Stimulated activated CD4-positive, alpha-beta T cell treated with anti-CD3 and anti-CD28 coated beads, Interleukin-2, amount 100 ng/mL, for 24 hours (primary cell): Measurements from ENCODE around the gene BMI1.
A peak's percentile ranks its signal among the peaks of the same experiment; 100 is the strongest.
"Not testable (repeated sequence)": the region's sequence is repeated elsewhere in the genome, so short reads cannot be mapped to it uniquely, and the experiment has no call there.

Source experiments
- DNase-seq, 2 donors: peaks; one replicate each; pipeline ENCODE4 v3.0.0-alpha.2; 2020

BMI1 gene

GRCh38 chr10:22320591-22321155 is at the start of gene BMI1:
Gene BMI1 (plus strand): TSS chr10:22321099. CDS start chr10:22326450, 5,351 bp downstream.
- peak in 1 of 2 donors; percentile 70 for DNase-seq

GRCh38 chr10:22271786-22272185 is 49.1 kb upstream of the BMI1 start:
- no peak for DNase-seq

DNA sequence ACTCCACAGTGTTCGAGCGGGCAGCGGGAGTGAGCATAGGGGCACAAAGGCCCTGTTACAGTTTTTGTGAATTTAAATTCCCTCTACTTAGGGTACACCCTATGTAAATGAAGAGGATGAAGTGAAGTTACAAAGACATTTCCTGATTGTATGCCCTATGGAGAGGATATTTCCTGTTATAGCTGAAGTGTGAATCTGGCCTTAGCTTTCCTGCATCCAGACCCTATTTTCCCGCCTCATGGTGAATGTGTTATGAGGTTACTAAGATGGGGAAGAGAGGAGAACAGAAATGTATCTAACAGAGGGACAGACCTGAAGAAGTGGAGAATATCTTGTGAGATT is 42.5 kb upstream of the BMI1 start:
- no peak for DNase-seq

DNA sequence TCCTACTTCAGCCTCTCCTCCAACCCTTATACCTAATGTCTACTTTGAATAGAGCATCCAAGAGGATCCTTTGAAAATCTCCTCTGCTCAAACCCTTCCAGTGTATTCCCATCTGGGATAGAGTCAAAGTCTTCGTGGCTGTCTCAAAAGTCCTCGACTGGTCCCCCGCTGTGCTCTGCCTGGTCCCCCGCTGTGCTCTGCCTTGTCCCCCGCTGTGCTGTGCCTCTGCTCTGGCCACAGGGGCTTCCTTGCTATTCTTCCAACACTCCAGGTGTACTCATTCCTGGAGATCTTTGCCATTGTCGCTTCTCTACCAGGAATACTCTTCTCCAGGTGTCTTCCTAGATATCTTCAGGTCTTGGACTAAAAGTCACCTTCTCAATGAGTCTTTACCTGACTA is 40.8 kb upstream of the BMI1 start:
- no peak for DNase-seq

DNA sequence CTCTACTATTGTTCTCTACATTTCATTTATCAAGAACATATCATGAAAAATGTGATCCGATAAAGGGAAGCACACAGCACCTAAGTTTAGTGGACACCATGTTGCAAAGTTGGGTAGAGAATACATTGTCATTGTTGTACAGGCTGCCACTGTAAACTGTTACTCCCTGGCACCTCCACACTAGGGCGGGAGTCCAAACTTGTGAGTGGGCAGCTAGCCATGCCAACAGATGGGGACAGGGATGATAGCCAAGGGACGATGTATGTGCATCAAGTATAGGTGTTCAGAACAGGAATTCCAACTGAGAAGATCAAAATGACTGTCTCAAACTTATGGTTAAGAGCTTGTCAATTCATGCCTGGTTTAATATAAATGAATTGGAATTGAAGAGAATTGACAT is 35.8 kb upstream of the BMI1 start:
- no peak for DNase-seq

DNA sequence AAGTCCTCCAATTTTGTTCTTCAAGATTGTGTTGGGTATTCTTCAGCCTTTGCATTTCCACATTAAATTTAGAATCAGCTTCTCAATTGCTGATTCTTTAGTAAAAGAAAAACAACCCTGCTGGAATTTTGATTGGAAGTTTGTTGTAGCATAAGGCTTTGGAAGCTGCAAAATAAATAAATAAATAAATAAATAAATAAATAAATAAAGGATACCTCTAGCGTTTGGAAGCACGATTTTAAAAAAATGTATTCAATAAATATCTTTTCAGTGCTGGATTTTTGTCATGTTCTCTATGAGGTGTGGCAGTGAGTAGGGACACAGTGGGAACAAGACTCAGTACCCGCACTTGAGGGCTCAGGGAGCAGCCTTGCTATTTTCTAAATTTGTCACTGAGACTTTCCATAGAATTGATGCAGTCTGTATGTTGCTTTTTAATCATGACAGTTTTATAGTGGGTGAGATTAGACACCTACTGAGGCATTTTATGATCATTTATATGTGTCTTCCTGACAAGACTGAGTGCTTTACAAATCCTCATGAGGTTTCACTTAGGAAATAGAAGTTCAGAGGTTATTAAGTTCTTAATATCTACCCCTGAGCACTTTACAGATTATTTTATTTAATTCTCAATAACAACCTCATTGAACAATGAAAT is 27.0 kb upstream of the BMI1 start:
- DNase-seq = no peak

DNA sequence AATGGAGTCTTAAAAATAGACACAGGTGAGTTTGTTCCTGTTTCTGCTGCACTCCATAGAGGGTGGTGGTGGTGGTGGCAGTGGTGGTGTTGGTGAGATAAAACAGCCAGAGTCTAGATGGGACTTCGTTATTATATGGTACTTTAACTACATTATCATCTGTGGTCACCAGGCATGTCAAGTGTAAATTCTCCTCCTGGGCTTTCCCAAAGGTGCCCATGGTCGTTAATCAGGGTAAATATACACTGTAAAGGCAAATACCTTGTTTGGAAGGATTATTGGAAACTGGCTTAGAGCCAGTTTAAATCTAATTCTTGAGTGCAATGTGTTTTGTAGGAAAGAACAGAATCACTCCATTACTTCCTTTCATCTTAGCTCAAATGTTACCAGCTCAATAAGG is 26.2 kb upstream of the BMI1 start:
- no peak for DNase-seq

DNA sequence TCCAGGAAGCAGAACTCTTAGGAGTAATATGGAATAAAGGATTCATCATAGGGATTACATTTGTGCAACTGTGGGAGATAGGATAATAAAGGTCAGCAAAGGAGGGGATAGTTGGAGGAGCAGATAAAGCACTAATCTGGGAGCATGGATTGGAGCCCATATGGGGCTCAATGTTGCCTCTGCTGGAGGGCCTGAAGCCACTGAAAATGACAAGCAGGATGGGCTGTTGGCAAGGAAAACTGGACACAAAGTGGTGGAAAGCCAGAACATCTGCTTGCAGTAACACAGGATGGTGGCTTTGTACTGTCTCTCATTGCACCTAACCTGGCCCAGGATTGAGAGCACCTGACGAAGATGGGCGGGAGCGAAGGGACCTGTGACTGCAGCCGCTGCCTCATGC is 19.7 kb upstream of the BMI1 start:
- no peak for DNase-seq

- DNase-seq = no peak
These were observed 17.4 kb upstream of the BMI1 start for GRCh38 chr10:22303461-22303860.

GRCh38 chr10:22305721-22306120 is 15.2 kb upstream of the BMI1 start:
- no peak for DNase-seq

DNA sequence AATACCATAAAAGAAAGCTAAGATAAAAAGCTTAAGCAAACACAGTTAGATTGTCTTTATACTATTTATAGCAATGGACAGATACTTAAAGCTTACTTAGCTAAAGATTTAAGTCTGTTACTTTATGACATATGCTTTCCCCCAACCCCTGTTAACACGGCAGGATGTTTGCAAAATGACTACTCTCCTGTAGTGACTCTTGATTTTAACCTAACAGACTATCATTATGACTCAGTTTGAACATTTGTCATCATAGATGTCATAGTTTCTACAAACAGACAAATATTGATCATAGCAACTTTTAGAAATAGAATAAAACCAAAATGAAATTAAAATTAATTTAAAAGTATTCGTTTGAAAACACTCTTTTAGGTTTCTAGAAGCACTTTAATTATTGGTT is 12.5 kb upstream of the BMI1 start:
- DNase-seq = peak; percentile 6 to 36

GRCh38 chr10:22309180-22310000 is 11.5 kb upstream of the BMI1 start:
- no peak for DNase-seq

GRCh38 chr10:22310012-22310411 is 10.9 kb upstream of the BMI1 start:
- DNase-seq = not testable (repeated sequence)

DNA sequence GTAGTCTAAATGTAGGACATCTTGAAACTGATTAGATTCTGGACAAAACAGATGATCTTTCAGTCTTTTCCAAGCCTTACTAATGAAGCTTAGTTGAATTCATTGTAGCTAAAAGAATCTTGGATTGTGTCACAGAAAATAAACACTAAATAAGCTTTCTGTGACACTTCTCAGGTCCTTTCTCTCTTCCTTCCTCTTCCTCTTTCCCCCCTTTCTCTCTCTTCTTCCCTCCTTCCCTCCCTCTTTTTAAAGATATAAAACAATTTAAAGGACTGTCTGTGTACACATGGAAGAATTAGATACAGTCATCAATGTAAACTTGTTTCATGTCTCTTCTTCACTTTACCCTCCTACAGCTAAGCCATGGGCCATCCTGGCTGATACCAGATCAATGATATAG is 10.0 kb upstream of the BMI1 start:
- DNase-seq = no peak

DNA sequence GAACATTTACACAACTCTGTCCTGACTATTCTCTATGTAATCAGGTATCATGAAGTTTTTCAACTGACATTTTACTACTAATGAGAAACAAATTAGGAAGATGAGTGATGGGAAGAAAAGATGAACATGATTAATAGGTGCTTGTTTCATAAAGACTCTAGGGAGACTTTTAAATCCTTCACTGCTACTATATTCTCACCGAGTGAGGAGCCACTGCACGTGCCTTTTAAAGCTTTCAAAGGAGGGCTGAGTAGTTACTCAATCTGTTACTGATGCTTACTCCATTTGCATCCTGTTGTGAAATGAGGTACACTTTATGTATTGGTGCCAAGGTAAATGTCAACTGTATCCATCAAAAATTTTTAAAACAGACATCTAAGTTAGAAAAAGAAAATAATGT is 6.0 kb upstream of the BMI1 start:
- no peak for DNase-seq

DNA sequence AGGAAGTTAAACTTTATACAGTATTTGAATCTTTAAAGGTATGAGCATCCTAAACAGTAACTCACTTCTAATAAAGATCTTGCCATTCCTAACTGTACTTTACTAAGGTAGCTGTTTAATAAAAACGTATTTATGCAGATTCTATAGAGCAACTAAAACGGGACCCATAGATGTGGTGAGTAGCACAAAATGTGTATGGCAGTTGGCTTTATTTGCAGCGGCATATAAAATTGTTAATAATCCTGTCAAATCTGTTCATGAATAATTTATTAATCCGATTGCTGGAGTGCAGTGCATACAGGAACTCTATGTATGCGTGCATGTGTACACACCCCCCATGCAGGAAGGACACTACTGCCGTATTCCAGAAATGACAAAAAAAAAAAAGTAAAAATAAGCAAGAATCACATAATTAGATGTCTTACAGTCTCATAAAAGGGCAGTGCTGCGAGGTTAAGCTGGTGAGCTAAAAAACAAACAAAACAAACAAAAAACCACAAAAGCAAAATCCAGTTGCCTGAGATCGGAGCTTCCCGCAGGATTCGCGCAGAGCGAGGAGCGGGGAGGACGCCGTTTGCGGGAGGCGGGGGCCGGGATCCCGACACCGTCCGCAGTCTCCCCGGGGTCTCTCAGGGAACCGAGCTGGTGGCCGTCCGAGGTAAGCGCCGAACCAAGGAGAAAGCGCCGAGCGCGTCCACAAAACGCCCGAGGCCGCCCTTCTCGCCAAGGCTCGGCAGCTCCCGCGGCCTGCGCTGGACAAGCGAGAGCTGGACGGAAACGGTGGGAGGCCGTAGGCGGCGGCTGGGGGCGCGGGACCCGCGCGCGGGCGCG is 5.2 kb upstream of the BMI1 start:
- DNase-seq = no peak

DNA sequence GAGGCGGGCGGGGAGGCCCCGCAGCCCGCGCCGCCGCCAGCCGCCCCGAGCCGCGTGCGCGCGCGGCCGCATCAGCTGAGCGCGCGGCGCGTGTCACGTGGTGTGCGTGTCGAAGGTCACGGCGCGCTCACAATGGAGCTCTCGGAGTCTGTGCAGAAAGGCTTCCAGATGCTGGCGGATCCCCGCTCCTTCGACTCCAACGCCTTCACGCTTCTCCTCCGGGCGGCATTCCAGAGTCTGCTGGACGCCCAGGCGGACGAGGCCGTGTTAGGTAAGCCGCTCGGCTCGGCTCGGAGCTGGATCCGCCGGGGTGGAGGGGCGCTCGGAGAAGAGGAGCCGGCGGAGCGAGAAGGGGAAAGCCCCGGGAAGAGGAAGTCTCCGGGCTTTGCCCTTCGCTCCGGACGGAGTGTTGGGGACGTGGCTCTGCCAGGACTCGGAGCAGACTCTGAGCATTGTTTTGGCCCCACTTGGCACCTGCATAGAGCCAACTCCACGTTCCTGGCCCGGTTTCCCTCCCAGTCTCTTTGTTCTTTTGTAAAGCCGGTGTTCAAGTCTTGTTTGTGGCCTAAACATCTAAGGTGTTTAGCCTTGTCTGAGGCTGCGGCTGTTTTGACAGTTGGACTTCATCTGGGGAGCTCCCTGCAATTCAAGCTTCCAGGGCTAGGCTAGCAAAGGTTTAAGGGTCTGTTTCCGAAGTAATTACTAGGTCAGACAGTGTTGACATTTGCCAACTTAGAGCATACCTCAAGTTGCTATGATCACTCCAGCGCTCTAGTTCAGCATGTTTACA is 4.4 kb upstream of the BMI1 start, which contains the start of gene COMMD3:
Gene COMMD3, plus strand, starts transcription at position 103 of the 790 bp plus-strand sequence. Its CDS starts 30 bp downstream, at position 133.
- peak; percentile 77 to 81 for DNase-seq

DNA sequence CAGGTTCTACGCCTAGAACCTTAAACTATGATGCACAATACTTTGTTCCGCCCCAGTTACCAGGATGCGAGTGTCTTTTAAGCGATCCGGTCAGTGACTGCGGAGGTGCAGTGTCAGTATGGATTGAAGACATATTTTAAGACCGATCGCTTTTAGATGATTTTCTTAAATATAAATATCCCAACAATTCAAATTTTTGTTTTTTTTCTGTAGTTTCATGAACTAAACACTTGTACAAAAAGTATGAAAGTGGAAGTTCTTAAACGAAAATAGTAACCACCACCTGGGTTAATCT is 3.9 kb upstream of the BMI1 start:
- no peak for DNase-seq

DNA sequence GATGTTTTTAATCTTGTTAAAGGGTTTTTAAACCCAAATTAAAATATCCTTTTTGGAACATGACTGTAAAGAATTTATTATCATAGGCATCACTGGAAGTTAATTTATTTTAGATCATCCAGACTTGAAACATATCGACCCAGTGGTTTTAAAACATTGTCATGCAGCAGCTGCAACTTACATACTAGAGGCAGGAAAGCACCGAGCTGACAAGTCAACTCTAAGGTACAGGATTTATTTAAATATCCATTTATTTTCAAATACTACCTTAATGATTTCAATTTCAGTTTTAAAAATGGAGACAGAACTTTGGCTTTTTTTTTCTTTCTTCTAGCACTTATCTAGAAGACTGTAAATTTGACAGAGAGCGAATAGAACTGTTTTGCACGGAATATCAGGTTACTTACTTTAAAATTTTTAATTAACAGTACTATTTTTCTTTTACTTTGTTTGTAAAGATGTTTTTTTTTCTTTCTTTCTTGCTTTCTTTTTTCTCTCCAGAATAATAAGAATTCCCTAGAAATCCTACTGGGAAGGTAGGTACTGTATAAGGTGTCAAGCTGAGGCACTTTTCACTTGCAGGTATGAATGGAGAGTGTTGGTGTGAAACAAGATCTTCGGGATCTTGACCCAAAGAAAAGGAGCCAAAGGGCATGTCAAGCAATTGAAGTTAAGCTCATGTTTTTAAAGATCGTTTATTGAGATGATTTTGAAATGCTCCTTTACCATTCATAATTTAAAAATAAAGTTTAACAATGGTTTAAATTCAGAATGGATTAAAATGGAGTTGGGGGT is 2.9 kb upstream of the BMI1 start:
- no peak for DNase-seq

- DNase-seq = no peak
These were observed 2.1 kb upstream of the BMI1 start for GRCh38 chr10:22318772-22319171.

- DNase-seq = no peak
These were observed 1.3 kb upstream of the BMI1 start for GRCh38 chr10:22319547-22319979.
